ENCODE results near the gene CAV2.

DNA sequence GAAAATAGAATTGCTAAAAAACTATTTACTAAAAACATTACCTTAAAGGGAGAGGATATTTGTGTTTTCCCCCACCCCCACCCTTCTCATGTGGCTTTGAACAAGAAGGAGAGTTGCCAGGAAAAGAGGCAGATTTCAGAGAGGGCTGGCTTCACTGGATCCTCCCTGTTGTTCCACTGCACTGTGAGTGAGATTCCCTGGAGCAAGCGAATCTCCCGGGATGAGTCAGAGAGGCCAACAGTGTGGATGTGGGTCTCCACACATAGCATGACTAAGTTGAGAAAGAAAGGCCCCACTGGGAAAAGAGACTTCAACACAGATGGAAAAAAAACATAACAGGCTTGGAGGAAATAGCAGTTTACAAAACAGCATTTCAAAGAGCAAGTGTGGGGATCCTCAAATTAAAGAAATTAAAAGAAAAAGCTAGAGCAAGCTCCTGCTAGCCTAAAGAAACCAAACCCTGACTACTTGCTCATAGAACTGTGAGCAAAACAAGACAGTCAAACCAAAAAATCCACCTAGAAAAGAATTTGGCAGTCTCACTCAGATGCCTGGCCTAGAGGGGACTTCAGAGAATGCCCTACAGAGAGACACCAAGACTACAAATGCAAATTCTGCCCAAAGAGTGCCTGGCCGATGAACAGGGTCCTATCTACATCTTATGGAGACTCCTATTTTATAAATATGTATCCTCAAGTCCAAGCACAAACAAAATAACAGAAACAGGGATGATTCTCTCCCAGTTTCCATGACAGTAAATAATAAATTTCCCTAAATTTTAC lies 28.7 kb downstream of the CAV2 start:
- TF ChIP-seq POLR2A (IDR thresholded peaks at IDR 0.05): no peak
- TF ChIP-seq, protein P1, sequence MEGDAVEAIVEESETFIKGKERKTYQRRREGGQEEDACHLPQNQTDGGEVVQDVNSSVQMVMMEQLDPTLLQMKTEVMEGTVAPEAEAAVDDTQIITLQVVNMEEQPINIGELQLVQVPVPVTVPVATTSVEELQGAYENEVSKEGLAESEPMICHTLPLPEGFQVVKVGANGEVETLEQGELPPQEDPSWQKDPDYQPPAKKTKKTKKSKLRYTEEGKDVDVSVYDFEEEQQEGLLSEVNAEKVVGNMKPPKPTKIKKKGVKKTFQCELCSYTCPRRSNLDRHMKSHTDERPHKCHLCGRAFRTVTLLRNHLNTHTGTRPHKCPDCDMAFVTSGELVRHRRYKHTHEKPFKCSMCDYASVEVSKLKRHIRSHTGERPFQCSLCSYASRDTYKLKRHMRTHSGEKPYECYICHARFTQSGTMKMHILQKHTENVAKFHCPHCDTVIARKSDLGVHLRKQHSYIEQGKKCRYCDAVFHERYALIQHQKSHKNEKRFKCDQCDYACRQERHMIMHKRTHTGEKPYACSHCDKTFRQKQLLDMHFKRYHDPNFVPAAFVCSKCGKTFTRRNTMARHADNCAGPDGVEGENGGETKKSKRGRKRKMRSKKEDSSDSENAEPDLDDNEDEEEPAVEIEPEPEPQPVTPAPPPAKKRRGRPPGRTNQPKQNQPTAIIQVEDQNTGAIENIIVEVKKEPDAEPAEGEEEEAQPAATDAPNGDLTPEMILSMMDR (IDR thresholded peaks at IDR 0.05 in 8 of 11, conservative IDR thresholded peaks at IDR 0.05 in 3 of 11): no peak

All from spleen (tissue), 7 donors.